K562 (cell line): ENCODE results near the gene ACKR1. TPM values are rescaled to one million over a fixed set of nuclear protein-coding genes. Genes with fewer than 3 reads are reported as not detected.

ENCODE experiments used
- ATAC-seq: fragments of 200-7000 bp; cut with Tn5 transposase; 3 replicates; pipeline ENCODE4 v1.9.1; 2020; ENCODE audit warnings: moderate library complexity
- BruUV-seq: library from RNA; stranded (reverse); fragments of 400-500 nt; replicated peaks from 2 replicates; lab custom pipeline; 2021; lab: Mats Ljungman, UMichigan
- CTCF ChIA-PET: fragments of 300-600 bp; formaldehyde crosslinking; extraction: SDS; loops from one replicate; lab custom pipeline; 2021; ENCODE audit warnings: low intra/inter-chr PET ratio; lab: Yijun Ruan, JAX
- POLR2A ChIA-PET: fragments of 300-600, 350-650 bp; sonication (Branson Sonifier 250); formaldehyde crosslinking; extraction: SDS; loops from one replicate; lab custom pipeline; 2021; ENCODE audit warnings: antibody characterized with exemption, inconsistent platforms; lab: Yijun Ruan, JAX
- DNase-seq, 4 experiments: peaks; one replicate each; pipeline versions ENCODE4 v3.0.0 to v3.0.0-alpha.2; 2011 to 2018; ENCODE audit warnings: low spot score in 3 of 4, mixed read lengths in 3 of 4; ENCODE audit errors: extremely low read depth in 1 of 4
- FAIRE-seq: peaks from 2 replicates; lab custom pipeline; 2011; peaks lifted over from hg19 to GRCh38; lab: Jason Lieb, UNC
- H2AFZ ChIP-seq: 2 replicates; pipeline ENCODE4 v1.6.0; 2011; ENCODE audit warnings: low read depth, low read length, control low read depth, inconsistent platforms
- H3K27ac ChIP-seq: fragments of 200-600 bp; 3 replicates; pipeline ENCODE4 v1.8.0; 2011; ENCODE audit warnings: low read depth, mild to moderate bottlenecking, control low read depth, inconsistent platforms, low read length, moderate library complexity, mixed read lengths; ENCODE audit errors: extremely low read depth
- H3K27me3 ChIP-seq, 2 experiments: fragments of 300-600 bp in 1 of 2; 2 replicates in 1 of 2; 3 replicates in 1 of 2; pipeline versions ENCODE4 v1.6.0 to v1.8.0; 2011; ENCODE audit warnings: inconsistent platforms in 2 of 2, low read length in 2 of 2, mild to moderate bottlenecking in 1 of 2, mixed read lengths in 1 of 2, moderate library complexity in 1 of 2; ENCODE audit not compliant: control insufficient read depth in 2 of 2, insufficient read depth in 2 of 2
- H3K36me3 ChIP-seq: fragments of 300-600 bp; 3 replicates; pipeline ENCODE4 v1.8.0; 2011; ENCODE audit warnings: mild to moderate bottlenecking, low read length, inconsistent platforms; ENCODE audit not compliant: control insufficient read depth, insufficient read depth
- H3K4me1 ChIP-seq, 2 experiments: fragments of 200-600 bp in 1 of 2; replicated peaks in 1 of 2; 2 replicates in 1 of 2; 3 replicates in 1 of 2; pipeline versions ENCODE4 v1.5.1 to v1.8.0; 2011; ENCODE audit warnings: inconsistent platforms in 2 of 2, low read length in 2 of 2, mild to moderate bottlenecking in 1 of 2, mixed read lengths in 1 of 2, moderate library complexity in 1 of 2; ENCODE audit not compliant: control insufficient read depth in 2 of 2, insufficient read depth in 2 of 2
- H3K4me2 ChIP-seq: 2 replicates; pipeline ENCODE4 v1.6.1; 2011; ENCODE audit warnings: low read length, control low read depth, inconsistent platforms, mixed read lengths; ENCODE audit not compliant: insufficient read depth
- H3K4me3 ChIP-seq: fragments of 200-600 bp; sonication (generic), shearing (Covaris generic); 2 replicates; pipeline ENCODE4 v1.5.1; 2016; ENCODE audit warnings: control low read depth, inconsistent platforms
- H3K79me2 ChIP-seq: fragments of 200-600 bp; 3 replicates; pipeline ENCODE4 v1.8.0; 2011; ENCODE audit warnings: low read length, inconsistent platforms; ENCODE audit not compliant: control insufficient read depth, insufficient read depth
- H3K9ac ChIP-seq, 2 experiments: 2 replicates each; pipeline versions ENCODE4 v1.6.0 to v1.6.1; 2011; ENCODE audit warnings: low read depth in 2 of 2, low read length in 2 of 2, control low read depth in 1 of 2, inconsistent platforms in 1 of 2, mild to moderate bottlenecking in 1 of 2, mixed read lengths in 1 of 2; ENCODE audit not compliant: insufficient read depth in 1 of 2
- H3K9me1 ChIP-seq: one replicate; pipeline ENCODE4 v1.6.0; 2011; ENCODE audit warnings: inconsistent platforms, mild to moderate bottlenecking, low read length, moderate library complexity; ENCODE audit not compliant: control insufficient read depth, insufficient read depth
- H3K9me3 ChIP-seq: replicated peaks from 2 replicates; pipeline ENCODE4 v1.5.1; 2011; ENCODE audit warnings: low read depth, low read length, inconsistent platforms; ENCODE audit not compliant: control insufficient read depth, insufficient read depth
- H4K20me1 ChIP-seq: replicated peaks from 2 replicates; pipeline ENCODE4 v1.6.1; 2011; ENCODE audit warnings: low read length, inconsistent platforms, mixed read lengths; ENCODE audit not compliant: control insufficient read depth, insufficient read depth
- CEBPB ChIP-seq: fragments of 450-650 bp; IDR thresholded peaks from 2 replicates; pipeline ENCODE4 v1.6.1; 2016; ENCODE audit warnings: missing genetic modification characterization, missing compliant biosample characterization
- CXXC5 ChIP-seq: fragments of 250-450 bp; sonication (Bioruptor Pico); IDR thresholded peaks from 2 replicates; pipeline ENCODE4 v1.8.0; 2022; ENCODE audit warnings: inconsistent platforms, mild to moderate bottlenecking, moderate library complexity
- ELF2 ChIP-seq: fragments of 250-450 bp; sonication (Bioruptor Pico); IDR thresholded peaks from 2 replicates; pipeline ENCODE4 v1.5.0; 2021; ENCODE audit warnings: mild to moderate bottlenecking
- HINFP ChIP-seq: fragments of 450-650 bp; conservative IDR thresholded peaks from 2 replicates; pipeline ENCODE4 v1.6.1; 2016; ENCODE audit warnings: missing genetic modification characterization, low read depth, mild to moderate bottlenecking, control low read depth, missing compliant biosample characterization
- MIER1 ChIP-seq: fragments of 450-650 bp; IDR thresholded peaks from 2 replicates; pipeline ENCODE4 v1.6.1; 2016; ENCODE audit warnings: antibody characterized with exemption, mild to moderate bottlenecking, low read depth
- NRF1 ChIP-seq, 2 experiments: fragments of 450-650 bp; IDR thresholded peaks in 1 of 2; conservative IDR thresholded peaks in 1 of 2; 2 replicates each; pipeline ENCODE4 v1.6.1; 2014; ENCODE audit warnings: mild to moderate bottlenecking in 2 of 2
- RFX1 ChIP-seq: fragments of 450-650 bp; IDR thresholded peaks from 2 replicates; pipeline ENCODE4 v1.6.1; 2016; ENCODE audit warnings: mild to moderate bottlenecking, moderate library complexity
- SMAD4 ChIP-seq: fragments of 250-450 bp; sonication (Bioruptor Pico); conservative IDR thresholded peaks from 2 replicates; pipeline ENCODE4 v1.8.0; 2021; ENCODE audit warnings: inconsistent platforms, mild to moderate bottlenecking, moderate library complexity
- ZNF175 ChIP-seq: fragments of 200-800 bp; sonication (Bioruptor generic); IDR thresholded peaks from 2 replicates; pipeline ENCODE4 v1.6.1; 2016; ENCODE audit warnings: low read depth, mild to moderate bottlenecking, missing genetic modification characterization, missing compliant biosample characterization
- ZNF232 ChIP-seq: sonication (generic); formaldehyde crosslinking; IDR thresholded peaks from 2 replicates; pipeline ENCODE4 v1.8.0; 2022; ENCODE audit warnings: mild to moderate bottlenecking, missing genetic modification reagents
- ZNF589 ChIP-seq: fragments of 200-800 bp; sonication (Bioruptor generic); IDR thresholded peaks from 2 replicates; pipeline ENCODE4 v1.6.1; 2016; ENCODE audit warnings: low read depth, missing genetic modification characterization, missing compliant biosample characterization
- ZNF655 ChIP-seq: fragments of 250-450 bp; sonication (Bioruptor Pico); IDR thresholded peaks from 2 replicates; pipeline ENCODE4 v1.5.0; 2021
- WGBS: fragments of 100-300 bp; shearing (Covaris generic); methylation state at CpG from one replicate; pipeline ENCODE4 v1.1.6; 2016; ENCODE audit warnings: low coverage, mixed read lengths; ENCODE audit not compliant: insufficient coverage; ENCODE audit errors: missing lambda C conversion rate; 5-methylcytosine and 5-hydroxymethylcytosine counted together
- in situ Hi-C: fragments of 300-500 bp; cut with MboI; formaldehyde crosslinking; loops from 4 replicates; pipeline ENCODE4 v1.15.0; 2018; ENCODE audit warnings: inconsistent platforms, mixed read lengths
- intact Hi-C: fragments of 100-400 bp; cut with micrococcal nuclease; formaldehyde crosslinking; loops from 2 replicates; pipeline ENCODE4 v1.14.2; 2022
- polyA plus RNA-seq, 8 experiments: library from polyadenylated mRNA; depleted of rRNA in 4 of 8; stranded (reverse) in 5 of 8; unstranded in 3 of 8; fragments of >200 nt; fragmentation: Nextera tagmentation in 2 of 8; fragmentation: Illumina TruSeq in 1 of 8; extraction: Ambion mirVana in 2 of 8; extraction: Trizol in 1 of 8; gene quantifications; 2 replicates each; pipeline versions ENCODE4 v1.2.1 to v1.2.3, GENCODE V29; 2011 to 2014; ENCODE audit warnings: inconsistent platforms in 1 of 8, missing spikeins in 1 of 8
- total RNA-seq, 7 experiments: library from RNA; depleted of rRNA in 6 of 7; stranded (reverse); fragments of >200 nt in 6 of 7; fragmentation: Illumina TruSeq in 2 of 7; extraction: Trizol in 2 of 7; gene quantifications; 2 replicates each; pipeline versions ENCODE4 v1.2.1 to v1.2.3, GENCODE V29; 2011 to 2021; ENCODE audit warnings: low replicate concordance in 1 of 7

The ACKR1 gene
- total and polyA plus RNA-seq, 9 of the 15 experiments (the other 6 are each of a cell fraction or from before 2014, with no cell fraction given) = 0.07 to 0.64 (median 0.18) TPM

- H3K4me3 ChIP-seq = no peak overlapping the region
- H3K9me1 ChIP-seq = no peaks in the 10 kb centered on the region
- ATAC-seq = no peak
- peaks cover 22 to 24% of the 10 kb centered on the region in 2 experiments; a peak in 4 of 5 replicates for H3K4me1 ChIP-seq
- peaks cover 0 to 5% of the 10 kb centered on the region in 2 experiments; a peak in 1 of 5 replicates for H3K27me3 ChIP-seq
- DNase-seq = no peak
- 27% methylated on average over 8 of the region's 8 CpGs for WGBS
- intact Hi-C loops = no loop called here
- H3K36me3 ChIP-seq = no peaks in the 10 kb centered on the region
- no peak overlapping the region for H3K27ac ChIP-seq
- ChIA-PET POLR2A (no interaction called here), CTCF (interaction anchor here (0.9 to 1.2 kb wide), 2 partner anchors 46 to 48 kb away, joined by 3 to 6 read pairs; no protein-coding TSS in a partner anchor)
- H3K4me2 ChIP-seq = no peak overlapping the region
- no peak for FAIRE-seq
- no peak overlapping the region for H2AFZ ChIP-seq
- H4K20me1 ChIP-seq = no peaks in the 10 kb centered on the region
- BruUV-seq = no TSS peak
- no peak overlapping the region for H3K9ac ChIP-seq
- no peaks in the 10 kb centered on the region for H3K9me3 ChIP-seq
- in situ Hi-C loops = no loop called here
- TF ChIP-seq RFX1 (peak; percentile 65), NRF1 (conservative IDR thresholded peaks at IDR 0.05 in 1 of 2, IDR thresholded peaks at IDR 0.05 in 1 of 2) (no peak)
- no peaks in the 10 kb centered on the region for H3K79me2 ChIP-seq
Measured at GRCh38 chr1:159207774-159208173, 3.1 kb downstream of the ACKR1 start.

- ChIA-PET CTCF (interaction anchor here (0.9 to 1.2 kb wide), 2 partner anchors 47 to 48 kb away, joined by 3 to 6 read pairs; no protein-coding TSS in a partner anchor), POLR2A (no interaction called here)
- Histone ChIP-seq H3K9me1 (no peaks in the 10 kb centered on the region), H4K20me1 (no peaks in the 10 kb centered on the region), H3K27ac (no peak overlapping the region), H3K4me2 (no peak overlapping the region), H3K4me1 (peaks cover 21 to 22% of the 10 kb centered on the region in 2 experiments; a peak in 4 of 5 replicates), H3K79me2 (no peaks in the 10 kb centered on the region), H3K36me3 (no peaks in the 10 kb centered on the region), H2AFZ (no peak overlapping the region), H3K9me3 (no peaks in the 10 kb centered on the region), H3K27me3 (peaks cover 0 to 5% of the 10 kb centered on the region in 2 experiments; a peak in 1 of 5 replicates), H3K4me3 (no peak overlapping the region), H3K9ac (no peak overlapping the region)
- in situ Hi-C loops (no loop called here), intact Hi-C loops (no loop called here)
- WGBS = 4% methylated on average over 6 of the region's 7 CpGs
- DNase-seq = no peak
- no peak for FAIRE-seq
- BruUV-seq = no TSS peak
- ATAC-seq = no peak
- peak; percentile 90 for TF ChIP-seq ZNF589 (CRISPR knock-in tag)
- TF ChIP-seq ZNF232 = no peak
- 0 out of 2 replicates have a peak, but pooled peaks have one; percentile 34 for TF ChIP-seq ZNF175 (CRISPR knock-in tag)
- 0 out of 2 replicates have a peak, but pooled peaks have one; percentile 23 for TF ChIP-seq SMAD4 (CRISPR knock-in tag)
- no peak for TF ChIP-seq ZNF655 (CRISPR knock-in tag)
- TF ChIP-seq ELF2 (CRISPR knock-in tag) = no peak
- TF ChIP-seq MIER1 = peak; percentile 69; the same call in 1 of the 2 replicates
- no peak for TF ChIP-seq HINFP (tag)
- TF ChIP-seq CEBPB (tag) = no peak
- TF ChIP-seq CXXC5 (CRISPR knock-in tag) = peak; percentile 32; the same call in 1 of the 2 replicates
Measured at GRCh38 chr1:159208175-159208825, 3.6 kb downstream of the ACKR1 start.
